Upper lobe of left lung (tissue), 4 donors: Measurements from ENCODE around the gene RAB11FIP4.

Source experiments
- EP300 ChIP-seq, 4 donors: sonication (generic); formaldehyde crosslinking; IDR thresholded peaks; one replicate each; pipeline ENCODE4 v1.5.1; 2017; ENCODE audit warnings: antibody characterized with exemption in 4 of 4, control low read depth in 2 of 4
- POLR2A ChIP-seq, 4 donors: fragments of 450-650 bp; IDR thresholded peaks; one replicate each; pipeline ENCODE4 v1.5.1; 2016 to 2017; ENCODE audit warnings: antibody characterized with exemption in 4 of 4, mild to moderate bottlenecking in 2 of 4
- TF ChIP-seq, protein P1 (sequence below), 6 experiments: fragments of 450-650 bp in 4 of 6; fragments of 200-600 bp in 2 of 6; sonication (generic) in 2 of 6; IDR thresholded peaks; one replicate each; pipeline ENCODE4 v1.5.1; 2016 to 2019; ENCODE audit warnings: antibody characterized with exemption in 6 of 6

DNA sequence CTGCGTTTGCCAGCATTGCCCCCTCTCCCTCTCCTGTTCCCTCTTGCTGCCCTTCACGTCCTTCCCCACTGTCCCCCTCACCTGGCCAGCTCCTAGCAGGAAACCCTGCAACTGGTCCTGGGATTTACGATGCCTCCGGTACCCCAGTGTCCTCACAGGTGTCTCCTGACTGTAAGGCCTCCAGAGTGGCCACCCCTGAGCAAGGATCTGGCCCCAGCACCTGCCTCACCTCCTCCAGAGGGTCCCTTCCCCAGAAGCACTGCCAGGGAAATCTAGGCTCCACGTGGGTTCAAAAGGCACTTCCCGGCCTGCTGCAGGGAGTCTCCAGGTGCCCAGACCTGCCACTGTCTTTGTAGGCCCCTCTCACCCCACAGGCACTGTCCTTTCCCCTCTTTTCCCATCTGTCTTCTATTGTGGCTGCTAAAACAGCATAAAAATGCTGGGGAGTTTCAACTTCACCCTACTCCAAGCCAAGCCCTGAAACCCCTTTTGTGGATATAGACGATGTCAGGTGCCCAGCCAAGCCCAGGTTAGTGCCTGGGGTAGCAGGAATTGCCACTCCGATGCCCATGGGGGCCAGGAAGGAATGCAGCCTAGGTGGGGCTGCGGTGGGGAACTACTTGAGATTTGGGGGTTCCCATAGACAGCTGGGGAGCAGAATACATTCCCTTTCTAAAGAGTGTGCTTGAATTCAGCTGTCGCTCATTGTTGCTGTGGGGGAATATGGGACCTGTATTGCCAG, 25.7 kb downstream of the RAB11FIP4 start:
- TF ChIP-seq, protein P1, sequence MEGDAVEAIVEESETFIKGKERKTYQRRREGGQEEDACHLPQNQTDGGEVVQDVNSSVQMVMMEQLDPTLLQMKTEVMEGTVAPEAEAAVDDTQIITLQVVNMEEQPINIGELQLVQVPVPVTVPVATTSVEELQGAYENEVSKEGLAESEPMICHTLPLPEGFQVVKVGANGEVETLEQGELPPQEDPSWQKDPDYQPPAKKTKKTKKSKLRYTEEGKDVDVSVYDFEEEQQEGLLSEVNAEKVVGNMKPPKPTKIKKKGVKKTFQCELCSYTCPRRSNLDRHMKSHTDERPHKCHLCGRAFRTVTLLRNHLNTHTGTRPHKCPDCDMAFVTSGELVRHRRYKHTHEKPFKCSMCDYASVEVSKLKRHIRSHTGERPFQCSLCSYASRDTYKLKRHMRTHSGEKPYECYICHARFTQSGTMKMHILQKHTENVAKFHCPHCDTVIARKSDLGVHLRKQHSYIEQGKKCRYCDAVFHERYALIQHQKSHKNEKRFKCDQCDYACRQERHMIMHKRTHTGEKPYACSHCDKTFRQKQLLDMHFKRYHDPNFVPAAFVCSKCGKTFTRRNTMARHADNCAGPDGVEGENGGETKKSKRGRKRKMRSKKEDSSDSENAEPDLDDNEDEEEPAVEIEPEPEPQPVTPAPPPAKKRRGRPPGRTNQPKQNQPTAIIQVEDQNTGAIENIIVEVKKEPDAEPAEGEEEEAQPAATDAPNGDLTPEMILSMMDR (IDR thresholded peaks at IDR 0.05): no peak
- TF ChIP-seq EP300 (IDR thresholded peaks at IDR 0.05) (no peak), POLR2A (IDR thresholded peaks at IDR 0.05) (no peak)
